HepG2 (cell line): ENCODE results near the gene ETV5. TPM values are rescaled to one million over a fixed set of nuclear protein-coding genes. Genes with fewer than 3 reads are reported as not detected.

Experiments
- ATF2 ChIP-seq: sonication (generic); formaldehyde crosslinking; IDR thresholded peaks from 2 replicates; pipeline ENCODE4 v1.4.0; 2020; ENCODE audit warnings: missing genetic modification reagents
- CHD2 ChIP-seq: IDR thresholded peaks from 2 replicates; pipeline ENCODE4 v1.6.1; 2011; ENCODE audit warnings: low read depth, low read length, improper control_type of control experiment
- KLF13 ChIP-seq: sonication (generic); formaldehyde crosslinking; IDR thresholded peaks from 2 replicates; pipeline ENCODE4 v1.4.0; 2020; ENCODE audit warnings: mild to moderate bottlenecking, missing genetic modification reagents
- MTA1 ChIP-seq: sonication (generic); formaldehyde crosslinking; IDR thresholded peaks from 2 replicates; pipeline ENCODE4 v1.4.0; 2020; ENCODE audit warnings: missing genetic modification reagents, mild to moderate bottlenecking, borderline replicate concordance
- PLSCR1 ChIP-seq: sonication (generic); formaldehyde crosslinking; IDR thresholded peaks from 2 replicates; pipeline ENCODE4 v1.5.0; 2020; ENCODE audit warnings: missing genetic modification reagents, mild to moderate bottlenecking, borderline replicate concordance
- RBAK ChIP-seq: sonication (generic); formaldehyde crosslinking; IDR thresholded peaks from 2 replicates; pipeline ENCODE4 v1.5.1; 2020; ENCODE audit warnings: mild to moderate bottlenecking, missing genetic modification reagents
- SCMH1 ChIP-seq: sonication (generic); formaldehyde crosslinking; IDR thresholded peaks from 2 replicates; pipeline ENCODE4 v1.9.0; 2021; ENCODE audit warnings: missing genetic modification reagents, mild to moderate bottlenecking, borderline replicate concordance
- SIX1 ChIP-seq: sonication (generic); formaldehyde crosslinking; IDR thresholded peaks from 2 replicates; pipeline ENCODE4 v1.4.0; 2020; ENCODE audit warnings: missing genetic modification reagents, borderline replicate concordance
- TEAD3 ChIP-seq: optimal IDR thresholded peaks from 2 replicates; pipeline ENCODE3; 2016; ENCODE audit warnings: borderline replicate concordance
- ZFP90 ChIP-seq: sonication (generic); formaldehyde crosslinking; IDR thresholded peaks from 2 replicates; pipeline ENCODE4 v1.8.0; 2022; ENCODE audit warnings: missing genetic modification reagents, mild to moderate bottlenecking, inconsistent platforms, borderline replicate concordance
- ZMYM3 ChIP-seq: sonication (generic); formaldehyde crosslinking; IDR thresholded peaks from 2 replicates; pipeline ENCODE4 v1.5.1; 2020; ENCODE audit warnings: mild to moderate bottlenecking, missing genetic modification reagents
- ZNF281 ChIP-seq: sonication (generic); formaldehyde crosslinking; IDR thresholded peaks from 2 replicates; pipeline ENCODE4 v1.4.0; 2020; ENCODE audit warnings: missing genetic modification reagents, borderline replicate concordance
- ZNF333 ChIP-seq: sonication (generic); formaldehyde crosslinking; IDR thresholded peaks from 2 replicates; pipeline ENCODE4 v1.4.0; 2020; ENCODE audit warnings: mild to moderate bottlenecking, missing genetic modification reagents, borderline replicate concordance
- ZNF354B ChIP-seq: sonication (generic); formaldehyde crosslinking; IDR thresholded peaks from 2 replicates; pipeline ENCODE4 v1.8.0; 2022; ENCODE audit warnings: mild to moderate bottlenecking, missing genetic modification reagents
- ZNF451 ChIP-seq: sonication (generic); formaldehyde crosslinking; IDR thresholded peaks from 2 replicates; pipeline ENCODE4 v1.5.0; 2020; ENCODE audit warnings: mild to moderate bottlenecking, missing genetic modification reagents
- ZNF543 ChIP-seq: sonication (generic); formaldehyde crosslinking; IDR thresholded peaks from 2 replicates; pipeline ENCODE4 v1.4.0; 2020; ENCODE audit warnings: mild to moderate bottlenecking, missing genetic modification reagents
- ZNF614 ChIP-seq: IDR thresholded peaks from 2 replicates; pipeline ENCODE4 v1.6.1; 2018; ENCODE audit warnings: missing biosample characterization, missing genetic modification reagents, inconsistent platforms, borderline replicate concordance
- ZNF652 ChIP-seq: IDR thresholded peaks from 2 replicates; pipeline ENCODE4 v1.6.1; 2016; ENCODE audit warnings: low read depth, borderline replicate concordance
- ZNF674 ChIP-seq: sonication (generic); formaldehyde crosslinking; IDR thresholded peaks from 2 replicates; pipeline ENCODE4 v1.5.0; 2020; ENCODE audit warnings: low read depth, mild to moderate bottlenecking, missing genetic modification reagents
- polyA plus RNA-seq, 8 experiments: library from polyadenylated mRNA; depleted of rRNA in 3 of 8; stranded (reverse) in 7 of 8; unstranded in 1 of 8; fragments of >200 nt; fragmentation: Illumina TruSeq in 4 of 8; extraction: Trizol in 4 of 8; gene quantifications; 2 replicates each; pipeline versions ENCODE4 v1.2.1 to v1.2.3, GENCODE V29; 2011 to 2016; ENCODE audit warnings: low read depth in 4 of 8, missing spikeins in 1 of 8, mixed read lengths in 1 of 8; ENCODE audit not compliant: insufficient read depth in 1 of 8
- total RNA-seq, 5 experiments: library from RNA; depleted of rRNA; stranded (reverse); fragments of >200 nt; fragmentation: Illumina TruSeq; extraction: Trizol; gene quantifications; 2 replicates each; pipeline ENCODE4 v1.2.3, GENCODE V29; 2016; ENCODE audit warnings: low read depth in 1 of 5
- TF ChIP-seq, protein P1 (sequence below): sonication (generic); formaldehyde crosslinking; IDR thresholded peaks from 2 replicates; pipeline ENCODE4 v1.8.1; 2023; ENCODE audit warnings: missing genetic modification reagents, inconsistent platforms, borderline replicate concordance
- TF ChIP-seq, protein P2 (sequence below): sonication (generic); formaldehyde crosslinking; IDR thresholded peaks from 2 replicates; pipeline ENCODE4 v1.8.0; 2022; ENCODE audit warnings: missing genetic modification reagents, low read depth, mild to moderate bottlenecking, borderline replicate concordance
- TF ChIP-seq, protein P3 (sequence below): sonication (generic); formaldehyde crosslinking; IDR thresholded peaks from 2 replicates; pipeline ENCODE4 v1.5.0; 2020; ENCODE audit warnings: missing genetic modification reagents

The ETV5 gene
- total and polyA plus RNA-seq, 2 of the 13 experiments (the other 11 are each of a cell fraction or from before 2014, with no cell fraction given), result 52.9 to 57.2 TPM

DNA sequence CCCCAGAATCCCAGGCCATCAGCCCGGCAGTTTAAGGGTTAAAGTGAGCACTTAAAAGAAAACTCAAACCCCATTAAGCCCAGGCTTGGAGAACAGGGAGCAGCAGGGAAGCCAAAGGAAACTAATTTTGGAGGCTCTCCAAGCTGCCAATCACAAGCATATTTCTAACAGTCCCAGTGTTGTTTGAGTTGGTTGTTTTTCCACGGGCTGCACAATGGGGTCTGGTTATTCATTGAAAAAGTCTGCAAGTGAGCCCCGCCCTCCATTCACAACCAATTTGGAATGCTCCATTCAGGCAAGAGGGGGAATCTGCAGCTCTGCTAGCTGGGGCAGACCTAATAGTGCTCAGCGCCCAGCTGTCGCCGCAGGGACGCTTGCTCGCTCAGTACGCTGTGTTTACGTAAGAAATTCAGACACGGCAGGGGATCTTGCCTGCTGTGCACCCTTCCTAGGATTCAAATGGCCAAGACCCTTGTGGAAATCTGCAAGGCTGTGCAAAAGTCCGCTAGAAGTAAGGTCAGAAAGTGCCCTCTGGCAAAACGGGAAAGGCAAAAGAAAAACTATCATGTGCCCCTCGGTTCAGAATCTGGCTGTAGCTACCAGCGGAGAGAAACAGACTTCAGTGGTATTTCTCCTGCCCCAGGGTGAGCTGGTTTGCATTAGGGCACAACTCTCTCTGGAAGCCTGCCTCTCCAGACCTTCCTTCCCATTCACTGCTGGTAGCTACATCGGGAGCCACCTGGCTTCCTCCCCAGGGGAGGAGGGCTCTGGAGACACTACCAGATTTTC is 11.0 kb downstream of the ETV5 start (continued):
- TF ChIP-seq ATF2 (CRISPR knock-in tag) (no peak), PLSCR1 (CRISPR knock-in tag) (no peak), ZNF614 (CRISPR knock-in tag) (peak; percentile 61), CHD2 (no peak), TEAD3 (CRISPR knock-in tag) (peak; percentile 42), ZNF543 (CRISPR knock-in tag) (peak; percentile 26; the same call in 1 of the 2 replicates), ZMYM3 (no peak), ZNF281 (no peak), ZNF674 (no peak), SCMH1 (CRISPR knock-in tag) (no peak), ZNF451 (CRISPR knock-in tag) (no peak), KLF13 (CRISPR knock-in tag) (no peak), SIX1 (CRISPR knock-in tag) (peak; percentile 8; the same call in 1 of the 2 replicates), ZNF652 (CRISPR knock-in tag) (peak; percentile 100), RBAK (no peak), MTA1 (CRISPR knock-in tag) (peak; percentile 70; the same call in 1 of the 2 replicates), ZFP90 (CRISPR knock-in tag) (no peak; the same call in 1 of the 2 replicates), ZNF354B (CRISPR knock-in tag) (0 out of 2 replicates have a peak, but pooled peaks have one; percentile 52), ZNF333 (CRISPR knock-in tag) (no peak)
- TF ChIP-seq, protein P1, sequence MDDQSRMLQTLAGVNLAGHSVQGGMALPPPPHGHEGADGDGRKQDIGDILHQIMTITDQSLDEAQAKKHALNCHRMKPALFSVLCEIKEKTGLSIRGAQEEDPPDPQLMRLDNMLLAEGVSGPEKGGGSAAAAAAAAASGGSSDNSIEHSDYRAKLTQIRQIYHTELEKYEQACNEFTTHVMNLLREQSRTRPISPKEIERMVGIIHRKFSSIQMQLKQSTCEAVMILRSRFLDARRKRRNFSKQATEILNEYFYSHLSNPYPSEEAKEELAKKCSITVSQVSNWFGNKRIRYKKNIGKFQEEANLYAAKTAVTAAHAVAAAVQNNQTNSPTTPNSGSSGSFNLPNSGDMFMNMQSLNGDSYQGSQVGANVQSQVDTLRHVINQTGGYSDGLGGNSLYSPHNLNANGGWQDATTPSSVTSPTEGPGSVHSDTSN (CRISPR knock-in tag), result no peak
- TF ChIP-seq, protein P2, sequence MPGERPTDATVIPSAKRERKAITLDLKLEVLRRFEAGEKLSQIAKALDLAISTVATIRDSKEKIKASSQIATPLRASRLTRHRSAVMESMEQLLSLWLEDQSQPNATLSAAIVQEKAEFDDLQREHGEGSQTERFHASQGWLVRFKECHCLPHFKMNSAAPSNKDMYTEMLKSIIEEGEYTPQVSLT, result no peak
- TF ChIP-seq, protein P3, sequence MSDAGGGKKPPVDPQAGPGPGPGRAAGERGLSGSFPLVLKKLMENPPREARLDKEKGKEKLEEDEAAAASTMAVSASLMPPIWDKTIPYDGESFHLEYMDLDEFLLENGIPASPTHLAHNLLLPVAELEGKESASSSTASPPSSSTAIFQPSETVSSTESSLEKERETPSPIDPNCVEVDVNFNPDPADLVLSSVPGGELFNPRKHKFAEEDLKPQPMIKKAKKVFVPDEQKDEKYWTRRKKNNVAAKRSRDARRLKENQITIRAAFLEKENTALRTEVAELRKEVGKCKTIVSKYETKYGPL (CRISPR knock-in tag), result no peak; the same call in 1 of the 2 replicates
